ENCODE measurements around the gene CMTM7.
"Not testable (repeated sequence)": the region's sequence is repeated elsewhere in the genome, so short reads cannot be mapped to it uniquely, and the experiment has no call there.

The CMTM7 gene

GRCh38 chr3:32438596-32439344 is 47.1 kb downstream of the CMTM7 start:
- no peak for DNase-seq (ENCODE audit: low read depth)

GRCh38 chr3:32439421-32439820 is 47.8 kb downstream of the CMTM7 start:
- DNase-seq (ENCODE audit: low read depth), result not testable (repeated sequence)

DNA sequence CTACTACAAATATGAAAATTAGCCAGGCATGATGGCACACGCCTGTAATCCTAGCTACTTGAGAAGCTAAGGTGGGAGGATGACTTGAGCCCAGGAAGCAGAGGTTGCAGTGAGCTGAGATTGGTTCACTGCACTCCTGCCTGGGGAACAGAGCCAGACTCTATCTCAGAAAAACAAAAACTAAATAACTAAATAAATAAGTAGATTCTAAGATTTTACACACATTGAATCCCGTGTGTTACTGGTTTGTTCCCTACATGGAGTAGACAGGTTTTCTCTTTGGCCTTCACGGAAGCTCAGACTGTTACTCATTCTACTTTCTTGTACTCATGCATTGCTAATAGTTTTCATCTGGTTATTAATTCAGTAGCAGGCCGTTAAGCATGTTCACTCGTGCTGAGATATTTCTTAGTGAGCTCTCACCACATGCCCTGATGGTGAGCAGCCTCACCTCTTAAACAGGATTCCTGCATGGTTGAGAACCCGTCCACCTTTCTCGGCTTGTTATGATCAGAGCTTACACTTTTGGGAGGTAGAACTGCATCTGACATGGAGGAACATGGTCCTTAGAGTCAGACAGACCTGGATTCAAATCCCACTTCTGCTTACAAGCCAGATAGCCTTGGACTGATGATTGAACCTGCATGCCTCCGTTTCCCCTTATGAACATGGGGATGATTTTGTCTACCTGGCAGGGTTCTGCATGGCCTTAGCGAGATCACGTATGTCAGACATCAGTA is 49.1 kb downstream of the CMTM7 start:
- no peak for DNase-seq (ENCODE audit: low read depth)

DNA sequence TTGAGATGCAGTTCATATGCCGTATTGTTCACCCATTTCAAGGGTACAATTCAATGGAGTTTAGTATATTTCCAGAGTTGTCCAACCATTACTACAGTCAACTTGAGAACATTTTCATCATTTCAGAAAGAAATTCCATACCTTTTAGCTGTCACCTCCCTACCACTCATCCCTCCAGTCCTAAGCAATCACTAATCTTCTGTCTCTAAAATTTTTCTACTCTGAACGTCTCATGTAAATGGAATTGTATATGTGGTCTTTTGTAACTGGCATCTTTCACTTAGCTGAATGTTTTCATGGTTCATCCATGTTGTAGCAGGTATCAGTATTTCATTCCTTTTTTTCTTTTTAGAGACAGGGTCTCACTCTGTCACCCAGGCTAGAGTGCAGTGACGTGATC is 51.1 kb downstream of the CMTM7 start:
- no peak for DNase-seq (ENCODE audit: low read depth)

GRCh38 chr3:32443478-32443877 is 51.8 kb downstream of the CMTM7 start:
- no peak for DNase-seq (ENCODE audit: low read depth)

- no peak for DNase-seq (ENCODE audit: low read depth)
Measured at GRCh38 chr3:32447865-32448400, 56.3 kb downstream of the CMTM7 start.

DNA sequence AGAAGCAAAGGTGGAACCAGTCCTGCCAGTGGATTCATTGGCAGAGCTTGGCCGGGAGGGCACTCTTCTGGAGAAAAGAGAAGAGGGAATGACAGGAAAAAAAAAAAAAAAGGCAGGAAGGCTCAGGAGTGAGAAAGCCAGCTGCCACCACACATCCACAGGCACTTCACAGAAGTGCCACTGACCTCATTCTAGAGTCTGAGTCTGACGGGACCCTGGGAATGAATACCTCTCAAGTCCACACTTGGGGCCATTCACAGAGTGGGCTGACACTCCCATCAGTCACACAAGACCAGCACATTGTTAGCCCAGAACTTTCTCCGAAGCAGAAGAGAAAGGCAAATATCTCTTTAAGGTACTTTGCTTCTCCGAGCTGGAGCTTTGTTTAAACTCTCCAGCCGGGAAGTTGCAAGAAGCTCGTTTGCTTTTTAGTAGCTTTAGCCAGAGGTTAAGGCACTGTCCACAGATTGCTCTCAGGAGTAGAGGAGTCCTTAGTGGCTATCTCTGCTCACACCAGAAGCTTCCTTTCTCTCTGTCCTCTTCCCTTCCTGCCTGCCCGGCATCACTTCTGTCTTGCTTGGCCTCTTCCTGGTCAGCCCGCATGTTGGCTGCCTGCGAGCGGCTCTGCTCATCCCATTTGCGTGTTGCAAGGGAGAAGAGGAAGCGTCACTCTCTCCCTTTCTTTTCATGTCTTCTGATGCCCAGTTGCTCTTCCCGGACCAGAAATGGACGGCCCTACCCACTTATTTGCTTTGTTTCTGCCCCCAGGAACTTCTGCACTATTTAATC is 57.2 kb downstream of the CMTM7 start:
- no peak for DNase-seq (ENCODE audit: low read depth)

DNA sequence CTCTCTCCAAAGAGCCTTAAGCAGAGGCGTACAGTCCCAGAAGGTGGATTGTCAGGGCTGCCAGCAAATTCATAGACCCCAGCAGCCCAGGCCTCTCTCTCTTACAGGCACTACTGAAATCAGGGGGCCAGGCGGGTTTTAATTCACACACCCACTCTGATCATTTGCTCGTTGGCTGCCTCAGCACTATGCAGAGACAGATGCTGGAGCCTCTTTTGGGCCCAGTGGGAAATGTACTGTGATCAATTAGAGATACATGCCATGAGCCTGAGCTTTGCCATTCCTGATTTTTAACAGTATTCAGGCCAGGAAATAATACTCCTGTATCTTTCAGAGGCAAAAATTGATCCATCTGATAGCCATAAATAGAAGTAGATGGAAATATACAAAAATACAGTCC is 58.0 kb downstream of the CMTM7 start:
- DNase-seq (ENCODE audit: low read depth), result no peak

DNA sequence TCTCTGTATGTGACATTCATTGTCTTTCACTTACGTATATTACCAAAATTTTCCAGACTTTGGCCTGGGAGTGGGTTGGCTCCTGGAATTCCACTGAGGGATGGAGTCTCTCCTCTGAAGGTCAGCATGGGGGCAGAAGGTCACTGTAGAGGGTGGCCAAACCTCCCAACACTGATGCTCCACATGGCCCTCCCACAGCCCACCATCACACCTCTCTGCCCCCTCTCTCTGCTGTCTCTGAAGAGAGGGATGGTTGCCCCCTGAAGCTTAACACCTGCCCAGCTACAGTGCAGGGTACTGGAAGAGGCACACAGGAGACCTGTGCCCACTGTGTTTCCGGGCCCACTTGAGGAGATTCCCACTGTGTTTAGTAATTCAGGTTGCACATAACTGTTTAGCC is 58.8 kb downstream of the CMTM7 start:
- no peak for DNase-seq (ENCODE audit: low read depth)

- no peak for DNase-seq (ENCODE audit: low read depth)
Measured at GRCh38 chr3:32450992-32451659, 59.5 kb downstream of the CMTM7 start.

- no peak for DNase-seq (ENCODE audit: low read depth)
Measured at GRCh38 chr3:32452009-32452408, 60.4 kb downstream of the CMTM7 start.

DNA sequence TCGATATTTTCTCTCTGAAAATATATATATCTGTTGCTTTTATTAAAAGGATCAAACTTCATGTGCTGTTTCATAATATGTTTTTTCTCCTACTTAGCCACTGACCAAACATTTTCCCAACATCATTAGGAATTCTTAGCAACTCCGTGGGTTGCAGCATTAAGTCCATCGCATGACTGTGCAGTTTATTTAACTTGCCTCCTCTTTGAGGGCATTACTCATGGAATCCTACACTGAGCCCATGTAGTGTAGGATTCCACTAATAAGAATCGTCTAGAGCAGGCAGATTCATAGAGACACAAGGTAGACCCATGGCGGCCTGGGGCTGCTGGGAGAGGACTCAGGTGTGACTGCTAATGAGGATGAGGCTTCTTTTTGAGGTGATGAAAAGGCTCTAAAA is 61.7 kb downstream of the CMTM7 start:
- DNase-seq (ENCODE audit: low read depth), result no peak

GRCh38 chr3:32454111-32454510 is 62.5 kb downstream of the CMTM7 start:
- DNase-seq (ENCODE audit: low read depth), result no peak

DNA sequence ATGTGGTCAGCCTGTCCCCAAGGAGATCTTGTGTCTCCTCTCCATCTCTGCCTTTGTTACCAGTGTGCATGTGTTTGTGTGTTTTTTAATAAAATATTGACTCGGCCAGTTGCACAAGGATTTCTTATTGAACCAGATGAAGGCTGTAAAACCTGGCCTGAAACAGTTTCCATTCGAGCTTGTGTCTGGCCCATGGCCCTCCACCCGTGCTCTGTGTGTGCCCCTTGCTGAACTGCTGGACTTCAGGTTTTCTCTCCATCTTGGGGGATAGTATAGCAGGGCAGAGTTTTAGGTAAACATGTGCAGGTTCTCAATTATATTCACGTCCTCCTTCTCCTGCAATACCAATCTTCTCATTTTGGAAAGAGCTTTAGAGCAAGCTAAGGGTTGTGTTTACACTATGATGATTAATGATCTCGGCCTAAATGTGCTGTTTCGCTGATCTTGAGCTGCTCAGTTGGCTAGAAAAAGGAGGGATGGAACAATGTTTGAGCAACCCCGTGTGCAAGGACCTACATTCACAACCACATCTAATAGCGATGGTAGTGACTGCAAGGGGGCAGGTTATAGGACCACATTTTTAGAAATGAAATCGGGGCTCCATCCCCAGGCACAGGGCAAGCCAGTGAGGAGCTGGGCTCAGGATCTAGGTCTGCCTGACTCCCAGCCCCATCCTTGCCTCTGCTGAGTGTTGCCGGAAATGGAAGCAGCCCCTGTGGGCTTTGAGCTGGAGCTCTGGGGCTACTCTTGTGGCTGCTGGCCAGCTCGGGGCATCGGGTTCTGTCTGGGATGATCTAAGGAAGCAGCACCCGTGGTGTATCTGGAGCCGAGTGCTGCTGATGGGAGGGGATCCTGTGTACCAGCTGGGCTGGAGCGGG is 63.3 kb downstream of the CMTM7 start:
- DNase-seq (ENCODE audit: low read depth), result no peak

- no peak for DNase-seq (ENCODE audit: low read depth)
Measured at GRCh38 chr3:32455609-32456428, 64.2 kb downstream of the CMTM7 start.

GRCh38 chr3:32456429-32457130 is 64.9 kb downstream of the CMTM7 start:
- DNase-seq (ENCODE audit: low read depth), result no peak

- no peak for DNase-seq (ENCODE audit: low read depth)
Measured at GRCh38 chr3:32457971-32458471, 66.4 kb downstream of the CMTM7 start.

DNA sequence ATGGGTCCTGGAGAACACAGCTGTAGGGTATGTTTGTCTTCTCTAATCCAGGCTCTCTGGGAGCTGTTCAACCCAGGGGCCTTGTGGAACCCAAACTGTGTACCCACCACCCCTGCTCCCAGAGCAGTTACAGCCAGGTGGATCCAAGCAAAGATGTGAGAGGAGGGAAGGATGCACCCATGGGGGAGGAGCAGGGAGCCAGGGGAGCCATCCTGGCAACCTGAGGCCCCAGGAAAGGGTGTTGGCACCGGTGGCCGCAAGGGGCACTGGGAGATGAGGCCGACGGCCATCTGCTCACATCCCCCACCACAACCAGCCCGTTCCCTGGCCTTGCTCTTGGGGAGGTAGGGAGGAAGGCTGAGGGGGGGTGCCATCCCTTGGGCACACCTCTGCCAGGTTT is 67.8 kb downstream of the CMTM7 start:
- no peak for DNase-seq (ENCODE audit: low read depth)

GRCh38 chr3:32460031-32460749 is 68.5 kb downstream of the CMTM7 start:
- DNase-seq (ENCODE audit: low read depth), result no peak

All from stimulated activated CD8-positive, alpha-beta memory T cell treated with anti-CD3 and anti-CD28 coated beads, Interleukin-12 subunit alpha, Interleukin-12 subunit beta, amount 100 ng/mL, for 4 hours (primary cell).